GM18508 (cell line): ENCODE measurements around the gene TIAM2.
"Not testable (repeated sequence)": the region's sequence is repeated elsewhere in the genome, so short reads cannot be mapped to it uniquely, and the experiment has no call there.

Source experiments
- ATAC-seq: cut with Tn5 transposase; IDR thresholded peaks from one replicate; pipeline ENCODE4 v1.9.1; 2021; ENCODE audit warnings: moderate number of reproducible peaks; ENCODE audit not compliant: insufficient read depth, unreplicated experiment

Gene TIAM2

DNA sequence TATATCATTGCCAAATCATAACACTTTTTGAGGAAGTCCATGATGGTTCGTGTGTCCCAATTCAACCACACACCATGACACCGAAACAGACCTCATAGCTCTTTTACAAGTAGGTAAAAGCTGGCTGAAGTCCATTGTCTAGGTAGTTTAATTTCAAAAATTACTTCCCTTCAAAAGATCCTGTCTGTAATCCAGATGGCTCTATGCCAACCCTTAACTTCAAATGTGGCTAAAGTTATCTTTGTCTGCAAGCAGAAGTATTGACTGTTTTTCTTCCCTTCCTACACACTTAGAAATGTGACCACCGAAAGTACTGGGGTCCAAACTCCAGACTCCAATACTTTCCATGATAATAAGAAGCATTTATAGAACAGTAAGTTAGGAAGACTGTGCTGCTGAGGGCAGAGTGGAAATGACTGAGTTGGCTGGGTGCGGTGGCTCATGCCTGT is 8.3 kb upstream of the TIAM2 start:
- ATAC-seq = no peak

DNA sequence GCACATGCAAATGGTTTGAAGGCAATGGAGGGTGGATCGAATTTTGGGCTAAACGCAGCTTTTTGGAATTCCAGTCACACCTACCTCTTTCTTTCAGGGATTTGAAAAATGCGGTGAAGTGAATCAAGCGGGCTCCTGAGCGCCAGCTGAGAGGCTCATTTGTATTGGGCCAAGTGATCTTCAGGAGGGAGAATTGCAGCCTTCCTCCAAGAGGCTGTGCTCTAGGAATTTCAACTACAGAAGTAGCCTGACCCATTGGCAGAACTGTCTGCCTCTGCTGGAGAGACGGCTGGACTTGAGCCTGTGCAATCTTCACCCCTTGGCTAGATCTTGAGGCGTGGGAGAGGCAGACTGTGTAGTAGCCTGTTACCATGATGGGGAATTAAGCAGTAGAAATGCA is 5.7 kb upstream of the TIAM2 start:
- no peak for ATAC-seq

DNA sequence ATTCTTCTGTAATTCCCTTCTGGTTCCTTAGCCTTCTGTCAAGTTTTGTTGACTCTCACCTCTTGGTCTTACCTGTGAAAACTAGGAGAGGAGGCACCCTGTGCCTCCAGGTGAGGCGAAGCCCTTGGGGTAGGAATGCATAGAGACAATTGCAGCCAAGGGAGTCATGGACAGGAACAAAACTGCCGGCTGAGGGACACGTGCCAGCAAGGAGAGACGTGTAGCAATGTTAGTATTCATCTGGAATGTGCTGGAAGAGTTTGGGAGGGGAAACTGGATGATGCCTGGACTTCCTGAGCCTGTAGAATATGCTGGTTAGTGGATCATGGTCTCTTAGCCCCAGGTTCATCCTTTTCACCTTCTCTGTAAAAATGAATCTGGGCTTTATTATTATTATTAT is 3.9 kb upstream of the TIAM2 start:
- ATAC-seq = no peak

DNA sequence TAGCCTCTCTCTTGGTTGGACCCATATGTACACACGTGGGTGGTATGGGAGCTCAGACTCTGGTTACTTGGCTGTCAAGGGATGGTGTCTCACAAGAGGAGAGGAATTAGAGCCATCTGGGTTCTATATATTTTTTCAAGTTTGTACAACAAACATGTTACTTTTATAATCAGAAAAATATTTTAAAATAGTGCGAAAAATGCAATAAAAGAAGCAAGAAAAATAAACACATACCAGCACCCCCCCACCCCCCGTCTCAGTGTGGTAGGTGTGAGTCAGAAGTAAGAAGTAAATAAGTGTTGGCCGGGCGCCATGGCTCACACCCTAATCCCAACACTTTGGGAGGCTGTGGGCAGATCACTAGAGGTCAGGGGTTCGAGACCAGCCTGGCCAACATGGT is 2.1 kb upstream of the TIAM2 start:
- no peak for ATAC-seq

DNA sequence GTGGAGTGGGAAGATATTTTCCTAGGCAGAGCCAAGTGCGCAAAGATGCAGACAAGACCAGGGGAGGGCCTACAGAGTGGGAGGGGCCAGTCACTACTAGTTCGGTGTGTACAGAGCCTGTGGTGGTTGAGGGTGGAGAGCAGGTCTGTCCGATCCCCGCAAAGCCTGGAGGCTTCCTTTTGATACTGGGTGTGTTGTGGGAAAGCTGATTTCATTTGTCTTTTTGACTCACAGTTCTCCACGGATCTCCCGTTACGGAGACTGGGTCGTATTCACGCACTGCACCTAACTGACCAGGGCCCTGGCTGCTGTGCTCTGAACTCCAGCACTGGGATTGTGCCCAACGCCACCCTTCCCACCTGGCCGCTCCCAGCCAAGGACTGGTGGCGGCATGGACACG is 1.4 kb upstream of the TIAM2 start:
- ATAC-seq = no peak

DNA sequence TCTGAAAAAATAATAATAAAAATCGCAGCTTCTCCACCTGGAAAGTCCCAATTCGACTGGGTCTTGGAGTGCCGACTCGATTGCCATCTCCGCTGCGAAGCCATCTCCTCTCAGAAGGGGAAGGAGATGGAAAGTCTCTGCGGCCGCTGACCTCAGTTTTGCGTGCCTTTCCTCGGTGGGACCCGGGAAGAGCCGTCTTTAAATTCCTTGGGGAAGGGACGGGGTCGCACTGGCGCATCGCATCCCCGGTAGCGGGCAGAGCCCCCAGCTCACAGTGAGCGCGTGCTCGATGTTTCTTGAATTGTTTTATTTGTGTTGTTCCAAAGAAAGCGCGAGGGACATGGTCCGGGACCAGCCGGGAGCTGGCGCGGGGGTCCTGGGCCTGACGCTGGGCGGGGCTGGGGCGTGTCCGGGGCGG is 270 bp upstream of the TIAM2 start:
- no peak for ATAC-seq

DNA sequence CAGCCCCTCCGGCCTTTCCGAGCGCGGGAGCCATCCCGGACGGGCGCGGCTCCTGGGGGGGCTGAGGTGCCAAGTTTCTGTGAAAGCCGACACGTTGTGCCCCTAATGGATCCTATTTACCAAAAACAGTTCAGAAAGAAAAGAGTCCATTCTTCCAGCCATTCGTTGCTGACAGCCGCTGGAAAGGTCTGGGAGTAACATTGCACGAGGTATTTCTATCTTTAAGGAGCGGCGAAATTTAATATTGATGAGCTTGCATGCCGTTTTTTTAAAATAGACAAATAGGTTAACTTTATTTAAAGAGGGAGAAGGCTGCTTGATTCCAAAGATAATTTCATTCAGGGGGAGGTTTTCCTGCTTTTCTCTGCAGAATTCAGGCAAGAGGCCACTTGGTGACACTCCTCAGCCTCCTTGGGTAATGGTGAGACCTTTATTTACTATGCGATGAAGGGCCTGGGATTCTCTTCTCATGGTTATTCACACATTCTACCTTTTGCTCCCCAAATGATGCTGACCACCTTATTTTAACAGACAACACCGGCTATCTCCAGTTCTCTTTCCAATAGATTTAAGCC is 988 bp downstream of the TIAM2 start:
- no peak for ATAC-seq

DNA sequence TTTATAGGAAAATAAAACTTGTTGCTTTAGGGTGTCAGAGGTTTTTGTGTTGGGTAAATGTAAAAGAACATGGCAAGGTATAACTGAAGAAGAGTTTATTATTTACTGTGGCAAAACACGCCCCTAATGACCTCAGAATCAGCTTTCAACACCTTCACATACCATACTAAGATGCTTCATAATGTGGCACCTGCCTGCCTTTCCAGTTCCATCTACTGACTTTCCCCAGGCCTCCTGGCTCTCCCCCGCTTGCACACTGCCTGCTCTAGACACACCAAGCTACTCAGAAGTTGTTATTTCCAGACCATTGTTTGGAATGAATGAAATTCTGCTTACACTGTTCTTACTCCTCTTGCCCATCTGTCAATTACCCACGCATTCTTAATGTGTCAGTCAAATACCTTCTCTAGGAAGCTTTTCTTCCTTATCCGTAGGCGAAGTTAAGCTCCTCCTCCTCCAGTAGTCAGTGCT is 1.8 kb downstream of the TIAM2 start:
- no peak for ATAC-seq

DNA sequence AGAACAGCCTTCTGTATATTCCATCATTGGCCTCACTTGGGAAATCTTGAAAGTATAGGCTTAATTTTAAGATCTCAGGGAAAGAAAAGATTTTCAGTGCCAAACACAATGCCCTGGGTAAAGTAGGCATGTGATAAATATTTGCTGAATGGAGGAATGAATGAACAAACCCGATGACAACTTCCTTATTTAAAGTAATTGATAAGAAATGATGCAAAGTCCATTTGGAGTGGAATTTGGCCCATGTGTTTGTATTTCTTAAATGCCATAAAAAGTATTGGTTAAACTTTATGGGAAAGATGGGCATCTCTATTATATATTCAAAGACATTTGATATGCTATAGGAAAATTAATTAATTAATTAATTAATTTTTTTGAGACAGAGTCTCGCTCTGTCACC is 3.7 kb downstream of the TIAM2 start:
- ATAC-seq = no peak

DNA sequence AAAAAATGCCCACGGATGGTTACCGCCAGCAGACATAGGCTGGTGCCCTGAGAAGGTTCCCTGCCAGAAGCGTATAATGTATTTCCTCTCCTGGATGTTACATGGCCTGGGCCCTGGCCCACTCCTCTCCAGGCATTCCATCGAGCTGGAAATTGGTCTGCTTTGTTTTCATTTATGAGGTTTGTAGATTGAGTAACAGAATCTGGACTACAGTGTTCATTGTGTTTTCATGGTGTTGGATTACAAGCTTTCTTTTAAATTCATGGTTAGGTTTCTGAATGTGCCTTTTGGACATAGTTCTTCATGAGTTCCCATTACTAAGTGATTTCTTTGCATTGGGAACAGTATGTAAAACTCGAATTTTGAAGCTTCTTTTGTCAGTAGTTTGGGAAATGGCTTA is 6.4 kb downstream of the TIAM2 start:
- no peak for ATAC-seq

DNA sequence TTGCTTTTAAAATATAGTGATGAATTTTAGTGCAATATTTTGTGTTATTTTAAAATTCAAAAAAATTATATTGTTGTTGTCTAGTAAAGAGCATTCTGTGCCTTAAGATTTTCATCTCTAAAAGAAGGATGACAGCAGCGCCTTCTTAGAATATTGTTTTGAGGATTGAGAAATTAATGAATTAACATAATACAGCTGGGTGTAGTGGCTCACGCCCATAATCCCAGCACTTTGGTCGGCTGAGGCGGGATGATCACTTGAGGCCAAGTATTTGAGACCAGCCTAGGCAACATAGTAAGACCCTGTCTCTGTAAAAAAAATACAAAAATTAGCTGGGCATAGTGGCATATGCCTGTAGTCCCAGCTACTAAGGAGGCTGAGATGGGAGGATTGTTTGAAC is 6.8 kb downstream of the TIAM2 start:
- ATAC-seq = no peak

DNA sequence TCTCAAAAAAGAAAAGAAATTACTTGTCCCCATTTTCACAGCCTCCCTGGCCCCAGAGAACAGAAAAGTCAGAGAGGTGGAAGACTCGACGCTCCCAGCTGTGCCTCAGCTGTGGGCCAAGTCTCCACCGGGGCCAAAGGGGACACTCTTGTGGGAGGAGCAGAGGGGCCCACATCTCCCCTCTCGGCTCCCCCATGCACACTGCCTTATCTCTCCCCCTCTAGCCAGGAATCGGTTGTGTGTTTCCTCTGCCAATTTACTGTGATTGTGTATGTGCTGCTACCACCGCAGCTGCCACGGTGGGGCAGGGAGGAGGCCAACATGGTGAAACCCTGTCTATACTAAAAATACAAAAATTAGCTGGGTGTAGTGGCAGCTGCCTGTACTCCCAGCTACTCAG is 8.4 kb downstream of the TIAM2 start:
- no peak for ATAC-seq

DNA sequence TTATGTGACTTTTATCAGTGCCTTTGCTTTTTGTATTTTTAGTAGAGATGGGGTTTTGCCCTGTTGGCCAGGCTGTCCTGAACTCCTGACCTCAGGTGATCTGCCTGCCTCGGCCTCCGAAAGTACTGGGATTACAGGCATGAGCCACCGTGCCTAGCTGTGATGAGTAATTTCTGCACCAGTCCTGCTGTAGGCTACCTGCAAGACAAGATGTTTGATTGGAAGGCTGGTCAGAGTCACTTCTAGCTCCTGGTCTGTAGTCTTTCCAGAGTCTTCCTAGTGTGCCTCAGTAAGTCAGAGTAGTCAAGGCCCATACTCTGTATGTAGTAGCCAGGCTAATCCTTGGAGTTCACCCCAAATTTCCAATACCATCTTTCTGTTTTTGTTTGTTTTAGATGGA is 8.9 kb downstream of the TIAM2 start:
- no peak for ATAC-seq

DNA sequence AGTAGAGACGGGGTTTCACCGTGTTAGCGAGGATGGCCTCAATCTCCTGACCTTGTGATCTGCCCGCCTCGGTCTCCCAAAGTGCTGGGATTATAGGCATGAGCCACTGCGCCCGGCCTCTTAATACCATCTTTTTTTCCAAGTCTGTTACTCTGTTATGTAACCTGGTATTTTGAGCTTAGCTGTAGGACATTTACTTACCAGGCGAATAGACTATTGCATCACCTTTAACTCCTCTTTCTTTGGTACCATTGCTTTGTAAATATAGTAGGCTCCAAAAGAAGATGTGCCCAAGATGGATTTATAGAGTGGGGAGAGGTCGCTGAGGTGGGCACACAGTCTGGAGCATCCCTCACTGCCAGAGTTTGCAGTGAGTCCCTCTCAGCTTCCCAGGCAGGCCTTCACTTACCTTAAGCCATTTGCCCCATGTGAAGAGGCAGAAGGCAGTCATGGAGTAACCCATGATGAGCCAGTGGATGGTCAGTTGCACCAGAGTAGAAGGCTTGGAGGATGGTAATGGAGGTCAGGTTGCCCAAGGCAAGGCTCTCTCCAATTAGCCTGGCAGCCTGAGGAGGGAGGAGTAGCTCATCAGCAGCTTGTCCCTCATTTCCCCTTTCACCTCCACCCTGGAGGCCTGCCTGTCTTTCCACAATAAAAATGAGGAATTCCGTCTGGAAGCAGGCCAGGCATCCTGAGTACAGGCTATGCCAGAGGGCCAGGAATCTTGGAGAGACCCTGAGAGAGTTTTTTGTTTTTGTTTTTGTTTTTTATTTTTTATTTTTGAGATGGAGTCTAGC is 9.7 kb downstream of the TIAM2 start:
- ATAC-seq = no peak

DNA sequence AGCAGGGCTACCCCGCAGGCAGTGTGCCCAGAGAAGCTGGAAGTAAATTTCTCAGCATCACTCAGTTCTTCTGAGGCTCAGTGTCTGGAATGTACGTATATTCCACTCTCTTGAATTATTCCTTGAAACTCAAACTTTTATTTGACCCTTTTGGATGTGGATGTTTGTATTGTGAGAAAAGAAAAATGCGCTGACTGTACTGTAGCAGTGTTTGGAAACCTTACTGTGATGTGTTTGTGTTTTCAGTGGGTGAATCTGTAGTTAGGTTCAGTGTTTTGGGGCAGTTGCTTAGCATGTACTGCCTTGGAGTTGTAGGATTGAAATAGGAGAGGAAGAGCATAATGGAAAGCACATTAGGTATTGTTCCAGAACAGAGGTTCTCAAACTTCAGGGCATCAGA is 13.5 kb downstream of the TIAM2 start:
- ATAC-seq = no peak

DNA sequence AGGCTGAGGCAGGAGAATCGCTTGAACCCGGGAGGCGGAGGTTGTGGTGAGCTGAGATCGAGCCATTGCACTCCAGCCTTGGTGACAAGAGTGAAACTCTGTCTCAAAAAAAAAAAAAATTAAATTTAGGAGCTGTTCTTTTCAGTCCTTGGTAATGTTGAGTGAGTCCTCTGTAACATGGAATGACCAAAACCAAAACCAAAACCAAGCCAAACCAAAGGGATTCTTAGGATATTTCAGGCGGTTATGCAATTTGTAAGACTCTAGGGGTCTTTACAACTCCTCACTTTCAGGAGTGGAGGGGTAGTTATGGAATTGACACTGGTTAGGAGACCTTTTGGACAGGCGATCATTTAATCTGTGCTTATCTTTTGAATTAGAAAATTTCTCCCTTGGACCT is 15.8 kb downstream of the TIAM2 start:
- ATAC-seq = no peak

DNA sequence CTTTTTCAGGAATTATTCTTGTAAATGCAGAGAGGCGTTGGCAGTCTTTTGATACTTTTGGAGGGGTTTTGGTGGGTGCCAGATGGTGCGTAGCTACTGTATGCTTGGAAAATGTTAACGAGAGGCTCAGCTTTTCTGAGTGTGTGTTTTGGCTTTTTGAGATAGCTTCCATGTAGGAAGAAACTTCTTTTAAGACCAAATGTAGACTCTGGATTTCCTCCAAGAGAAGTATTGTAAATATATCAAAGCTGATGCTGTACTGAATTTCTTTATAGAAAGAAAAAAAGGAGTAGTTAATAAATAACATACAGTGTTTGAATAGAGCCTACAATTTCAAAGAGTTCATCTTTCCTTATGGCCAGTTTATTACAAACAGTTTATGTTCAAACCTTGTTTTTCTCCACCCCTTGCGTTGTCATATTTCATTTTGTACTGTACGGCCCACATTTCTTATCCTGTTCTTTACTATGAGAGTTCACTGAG is 16.7 kb downstream of the TIAM2 start:
- ATAC-seq = no peak

DNA sequence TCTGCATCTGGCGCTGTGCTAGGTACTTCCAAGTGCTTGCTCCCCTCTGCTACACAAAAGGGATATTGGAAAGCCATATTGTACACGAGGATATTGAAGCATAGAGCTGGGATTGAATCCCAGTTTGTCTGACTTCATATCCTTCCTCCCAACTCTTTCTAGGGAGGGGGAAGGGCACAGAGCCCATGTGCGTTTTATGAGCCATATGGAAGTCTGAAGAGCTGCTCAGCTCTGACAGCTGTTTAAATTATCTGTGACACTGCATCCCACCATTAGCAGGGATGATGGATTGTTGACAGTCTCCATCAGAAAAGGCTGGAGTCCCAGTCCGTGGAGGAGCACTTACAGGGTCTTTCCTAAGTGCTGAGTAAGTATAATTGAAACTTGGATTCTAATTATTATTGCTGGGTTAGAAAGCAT is 18.4 kb downstream of the TIAM2 start:
- no peak for ATAC-seq

DNA sequence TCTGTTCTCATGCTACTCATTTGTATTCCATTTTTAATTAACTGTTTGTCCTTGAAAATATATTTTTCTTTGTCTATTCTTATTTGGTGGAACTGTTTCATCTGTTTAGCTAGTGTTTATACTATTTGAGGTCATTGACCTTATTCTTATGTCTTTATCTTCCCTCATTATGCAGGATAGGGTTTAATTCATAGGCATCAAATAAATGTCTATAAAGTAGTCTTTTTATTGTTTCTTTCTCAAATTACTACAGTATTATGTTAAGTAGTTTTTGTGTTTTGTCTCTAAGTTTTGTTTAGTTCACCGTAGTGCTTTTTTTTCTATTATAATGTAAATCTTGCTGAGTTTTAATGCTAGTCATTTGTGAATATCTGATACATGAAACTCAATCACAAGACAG is 19.0 kb downstream of the TIAM2 start:
- no peak for ATAC-seq

DNA sequence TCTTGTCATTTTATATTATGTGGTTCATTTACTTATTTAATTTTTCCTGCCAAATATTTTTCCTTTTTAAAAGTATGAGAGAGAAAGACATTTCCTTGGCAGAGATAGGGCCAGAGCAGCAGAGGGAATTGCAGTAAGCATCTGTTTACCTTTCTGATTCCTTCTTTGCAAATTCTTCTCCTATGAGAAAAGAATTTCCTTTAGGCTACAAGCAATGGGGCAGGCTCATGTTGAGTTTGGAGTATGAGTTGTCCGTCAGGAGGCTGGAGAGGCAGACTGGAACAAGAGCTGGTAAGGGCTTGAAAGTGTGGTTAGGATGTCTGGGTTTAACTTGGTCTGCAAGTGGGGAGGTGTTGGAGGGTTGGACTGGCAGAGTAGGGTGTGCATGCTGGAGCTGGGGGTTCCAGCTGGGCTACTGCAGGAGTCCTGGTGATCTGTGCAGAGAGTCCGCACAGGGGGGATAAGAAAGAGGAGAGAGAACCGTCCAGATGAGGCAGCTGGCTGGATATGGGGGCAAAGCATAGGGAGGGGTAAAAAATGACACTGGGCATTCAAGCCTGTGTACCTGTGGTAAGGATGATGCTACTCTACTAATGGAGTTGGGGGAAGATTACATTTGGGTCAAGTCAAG is 19.7 kb downstream of the TIAM2 start:
- no peak for ATAC-seq

DNA sequence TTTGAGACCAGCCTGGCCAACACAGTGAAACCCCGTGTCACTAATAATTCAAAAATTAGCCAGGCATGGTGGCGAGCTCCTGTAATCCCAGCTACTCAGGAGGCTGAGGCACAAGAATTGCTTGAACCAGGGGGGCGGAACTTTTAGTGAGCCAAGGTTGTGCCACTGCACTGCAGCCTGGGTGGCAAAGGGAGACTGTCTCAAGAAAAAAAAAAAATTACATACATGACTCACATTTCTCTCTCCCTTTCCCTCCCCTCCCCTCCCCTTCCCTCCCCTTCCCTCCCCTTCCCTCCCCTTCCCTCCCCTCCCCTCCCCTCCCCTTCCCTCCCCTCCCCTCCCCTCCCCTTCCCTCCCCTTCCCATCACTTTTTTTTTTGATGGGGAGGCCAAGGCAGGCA is 23.3 kb downstream of the TIAM2 start:
- ATAC-seq = not testable (repeated sequence)
